ENCODE measurements around the gene APOA4. TPM values are rescaled to one million over a fixed set of nuclear protein-coding genes. Genes with fewer than 3 reads are reported as not detected.

The APOA4 gene
- total and polyA plus RNA-seq, 2 of the 13 experiments (the other 11 are each of a cell fraction or from before 2014, with no cell fraction given) = 3.8 to 7.2 TPM

- no peak for TF ChIP-seq ZNF609 (CRISPR knock-in tag; IDR thresholded peaks at IDR 0.05; ENCODE audit: borderline replicate concordance)
- peak; percentile 39 for TF ChIP-seq XRCC5 (optimal IDR thresholded peaks at IDR 0.05; ENCODE audit: low read length)
- TF ChIP-seq, protein P1, sequence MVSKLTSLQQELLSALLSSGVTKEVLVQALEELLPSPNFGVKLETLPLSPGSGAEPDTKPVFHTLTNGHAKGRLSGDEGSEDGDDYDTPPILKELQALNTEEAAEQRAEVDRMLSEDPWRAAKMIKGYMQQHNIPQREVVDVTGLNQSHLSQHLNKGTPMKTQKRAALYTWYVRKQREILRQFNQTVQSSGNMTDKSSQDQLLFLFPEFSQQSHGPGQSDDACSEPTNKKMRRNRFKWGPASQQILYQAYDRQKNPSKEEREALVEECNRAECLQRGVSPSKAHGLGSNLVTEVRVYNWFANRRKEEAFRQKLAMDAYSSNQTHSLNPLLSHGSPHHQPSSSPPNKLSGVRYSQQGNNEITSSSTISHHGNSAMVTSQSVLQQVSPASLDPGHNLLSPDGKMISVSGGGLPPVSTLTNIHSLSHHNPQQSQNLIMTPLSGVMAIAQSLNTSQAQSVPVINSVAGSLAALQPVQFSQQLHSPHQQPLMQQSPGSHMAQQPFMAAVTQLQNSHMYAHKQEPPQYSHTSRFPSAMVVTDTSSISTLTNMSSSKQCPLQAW (CRISPR knock-in tag; IDR thresholded peaks at IDR 0.05) = 0 out of 2 replicates have a peak, but pooled peaks have one; percentile 71
- TF ChIP-seq PHF8 (CRISPR knock-in tag; IDR thresholded peaks at IDR 0.05) = peak; percentile 48
- TF ChIP-seq FOXO1 (CRISPR knock-in tag; IDR thresholded peaks at IDR 0.05) = no peak
- TF ChIP-seq ZNF253 (CRISPR knock-in tag; IDR thresholded peaks at IDR 0.05; ENCODE audit: borderline replicate concordance) = 0 out of 2 replicates have a peak, but pooled peaks have one; percentile 67
- TF ChIP-seq ZNF564 (CRISPR knock-in tag; IDR thresholded peaks at IDR 0.05) = peak; percentile 37; the same call in 1 of the 2 replicates
- TF ChIP-seq KLF15 (CRISPR knock-in tag; IDR thresholded peaks at IDR 0.05; ENCODE audit: borderline replicate concordance) = peak; percentile 42; the same call in 1 of the 2 replicates
- TF ChIP-seq STAT5B (CRISPR knock-in tag; IDR thresholded peaks at IDR 0.05) = no peak
- no peak for TF ChIP-seq ZNF572 (CRISPR knock-in tag; IDR thresholded peaks at IDR 0.05)
- 0 out of 2 replicates have a peak, but pooled peaks have one; percentile 15 for TF ChIP-seq ISL2 (CRISPR knock-in tag; IDR thresholded peaks at IDR 0.05)
- TF ChIP-seq KDM5B (CRISPR knock-in tag; IDR thresholded peaks at IDR 0.05; ENCODE audit: borderline replicate concordance) = peak; percentile 51; the same call in 1 of the 2 replicates
- no peak for TF ChIP-seq NONO (IDR thresholded peaks at IDR 0.05)
- peak; percentile 73; the same call in 1 of the 2 replicates for TF ChIP-seq NONO (CRISPR knock-in tag; conservative IDR thresholded peaks at IDR 0.05)
- 0 out of 2 replicates have a peak, but pooled peaks have one; percentile 61 for TF ChIP-seq SMYD3 (CRISPR knock-in tag; IDR thresholded peaks at IDR 0.05)
- peak; percentile 96 for TF ChIP-seq ZBTB14 (CRISPR knock-in tag; IDR thresholded peaks at IDR 0.05)
- peak; percentile 97 for TF ChIP-seq AGO2 (optimal IDR thresholded peaks at IDR 0.05; ENCODE audit: low read depth, low read length)
- TF ChIP-seq MTA3 (CRISPR knock-in tag; IDR thresholded peaks at IDR 0.05) = no peak
- TF ChIP-seq UBTF (CRISPR knock-in tag; IDR thresholded peaks at IDR 0.05) = peak; percentile 85
Observed at GRCh38 chr11:116835791-116836631, 12.9 kb upstream of the APOA4 start (continued).

All from HepG2 (cell line).